Activated B cell treated with CpG ODN at 0.5 μM for 24 hours (primary cell): ENCODE data around the gene NDUFV3. TPM values are rescaled to one million over a fixed set of nuclear protein-coding genes. Genes with fewer than 3 reads are reported as not detected.
"Not testable (repeated sequence)": the region's sequence is repeated elsewhere in the genome, so short reads cannot be mapped to it uniquely, and the experiment has no call there.

Experiments used
- ATAC-seq: fragments of 200-7000 bp; cut with Tn5 transposase; one replicate; pipeline ENCODE4 v1.10.0; 2021; ENCODE audit warnings: low read depth, mild to moderate bottlenecking, moderate library complexity
- CTCF ChIA-PET: fragments of 350-600 bp; sonication (Branson Sonifier 250); formaldehyde crosslinking; loops from one replicate; lab custom pipeline; 2021; ENCODE audit warnings: antibody characterized with exemption; lab: Charles Lee
- POLR2A ChIA-PET: fragments of 350-600 bp; sonication (Branson Sonifier 250); formaldehyde crosslinking; loops from one replicate; lab custom pipeline; 2021; ENCODE audit warnings: antibody characterized with exemption; lab: Charles Lee
- DNase-seq: peaks from one replicate; pipeline ENCODE4 v3.0.0; 2022
- H3K27ac Mint-ChIP-seq: one replicate; pipeline ENCODE4 v1.8.0; 2020; ENCODE audit warnings: mixed read lengths
- H3K27me3 Mint-ChIP-seq: one replicate; pipeline ENCODE4 v1.8.0; 2021; ENCODE audit warnings: mixed read lengths
- H3K36me3 Mint-ChIP-seq: one replicate; pipeline ENCODE4 v1.8.0; 2021; ENCODE audit warnings: low read depth, mixed read lengths
- H3K4me1 Mint-ChIP-seq: one replicate; pipeline ENCODE4 v1.8.0; 2021; ENCODE audit warnings: mixed read lengths
- H3K4me3 Mint-ChIP-seq: one replicate; pipeline ENCODE4 v1.8.0; 2020; ENCODE audit warnings: mild to moderate bottlenecking, mixed read lengths
- H3K9me3 Mint-ChIP-seq: one replicate; pipeline ENCODE4 v1.8.0; 2020; ENCODE audit warnings: mixed read lengths
- intact Hi-C: fragments of 100-400 bp; cut with micrococcal nuclease; formaldehyde crosslinking; loops from one replicate; pipeline ENCODE4 v1.15.1; 2024
- total RNA-seq: library from RNA; stranded (reverse); gene quantifications from 2 replicates; pipeline ENCODE4 v1.2.3, GENCODE V29; 2022
- TF ChIP-seq, protein P1 (sequence below): fragments of 200-600 bp; IDR thresholded peaks from one replicate; pipeline ENCODE4 v1.8.0; 2022; ENCODE audit warnings: antibody characterized with exemption, mild to moderate bottlenecking

NDUFV3 gene
- total RNA-seq, 1 donor from 2014 or later = 27.1 TPM

DNA sequence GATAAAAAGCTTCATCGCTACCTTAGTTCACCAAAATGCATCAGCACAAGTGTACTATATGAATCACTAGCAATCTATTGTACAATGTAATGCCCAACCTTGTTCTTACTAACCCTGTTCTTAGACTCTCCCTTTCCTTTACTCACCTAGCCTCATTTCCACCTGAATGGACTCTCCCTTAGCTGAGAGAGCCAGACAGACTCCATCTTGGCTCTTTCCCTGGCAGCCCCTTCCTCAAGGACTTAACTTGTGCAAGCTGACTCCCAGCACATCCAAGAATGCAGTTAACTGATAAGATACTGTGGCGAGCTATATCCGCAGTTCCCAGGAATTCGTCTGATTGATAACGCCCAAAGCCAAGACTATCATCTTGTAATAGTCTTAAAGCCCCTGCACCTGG, 43.3 kb downstream of the NDUFV3 start:
- DNase-seq, H3K4me3 Mint-ChIP-seq, POLR2A ChIA-PET, CTCF ChIA-PET, intact Hi-C loops, H3K9me3 Mint-ChIP-seq, H3K36me3 Mint-ChIP-seq, H3K27ac Mint-ChIP-seq, H3K27me3 Mint-ChIP-seq, ATAC-seq: not testable (repeated sequence)
- H3K4me1 Mint-ChIP-seq = peaks cover 18% of the 10 kb centered on the region

DNA sequence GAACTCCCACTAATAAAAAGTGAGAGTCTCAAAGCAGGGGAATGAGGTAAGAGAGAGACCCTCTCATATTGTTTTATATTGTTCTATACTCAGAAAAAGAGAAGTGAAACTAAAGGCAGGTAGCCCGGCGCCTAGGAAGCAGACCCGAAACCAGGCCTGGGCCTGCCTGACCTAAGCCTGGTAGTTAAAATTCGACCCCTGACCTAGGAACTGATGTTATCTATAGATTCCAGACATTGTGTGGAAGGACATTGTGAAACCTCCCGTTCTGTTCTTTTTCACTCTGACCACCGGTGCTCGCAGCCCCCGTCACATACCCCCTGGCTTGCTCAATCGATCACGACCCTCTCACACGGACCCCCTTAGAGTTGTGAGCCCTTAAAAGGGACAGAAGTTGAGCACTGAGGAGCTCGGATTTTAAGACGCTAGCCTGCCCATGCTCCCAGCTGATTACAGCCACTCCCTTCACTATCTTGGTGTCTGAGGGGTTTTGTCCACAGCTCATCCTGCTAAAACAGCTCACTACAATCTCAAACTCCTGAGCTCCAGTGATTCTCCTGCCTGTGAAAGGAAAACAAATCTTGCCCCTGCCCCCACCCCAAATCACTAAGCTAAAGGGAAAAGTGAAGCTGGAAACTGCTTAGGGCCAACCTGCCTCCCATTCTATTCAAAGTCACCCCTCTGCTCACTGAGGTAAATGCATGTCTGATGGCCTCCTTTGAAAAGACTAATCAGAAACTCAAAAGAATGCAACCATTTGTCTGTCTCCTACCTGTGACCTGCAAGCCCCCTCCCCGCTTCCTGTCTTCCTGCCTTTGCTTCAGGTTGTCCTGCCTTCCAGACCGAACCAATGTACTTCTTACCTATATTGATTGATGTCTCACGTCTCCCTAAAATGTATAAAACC, 44.2 kb downstream of the NDUFV3 start:
- H3K4me3 Mint-ChIP-seq, H3K9me3 Mint-ChIP-seq: not testable (repeated sequence)
- H3K27ac Mint-ChIP-seq = peak overlapping the region; percentile 33

DNA sequence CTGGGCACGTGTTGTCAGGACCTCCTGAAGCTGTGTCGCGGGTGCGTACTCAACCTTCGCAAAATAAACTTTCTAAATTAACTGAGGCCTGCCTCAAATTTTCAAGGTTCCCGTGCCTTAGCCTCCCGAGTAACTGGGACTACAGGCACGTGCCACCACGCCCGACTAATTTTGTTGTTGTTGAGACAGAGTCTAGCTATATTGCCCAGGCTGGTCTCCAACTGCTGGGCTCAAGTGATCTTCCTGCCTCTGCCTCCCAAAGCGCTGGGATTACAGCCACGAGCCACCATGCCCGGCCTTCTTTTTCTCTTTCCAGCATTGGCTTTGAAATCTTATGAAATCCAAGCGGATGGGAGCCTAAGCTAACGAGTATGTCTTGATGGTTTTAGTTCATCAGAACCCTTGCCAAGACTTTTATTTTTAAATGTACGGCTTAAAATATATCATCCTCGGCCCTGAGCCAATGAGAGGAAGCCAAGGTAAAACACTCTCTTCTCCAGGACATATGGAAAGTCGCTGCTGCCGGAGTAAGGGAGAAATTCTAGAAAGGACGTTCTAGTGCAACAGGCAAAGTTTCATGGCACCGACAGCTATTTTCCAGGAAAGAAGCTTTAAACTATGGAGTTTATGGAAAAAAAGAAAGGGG, 45.0 kb downstream of the NDUFV3 start:
- TF ChIP-seq, protein P1, sequence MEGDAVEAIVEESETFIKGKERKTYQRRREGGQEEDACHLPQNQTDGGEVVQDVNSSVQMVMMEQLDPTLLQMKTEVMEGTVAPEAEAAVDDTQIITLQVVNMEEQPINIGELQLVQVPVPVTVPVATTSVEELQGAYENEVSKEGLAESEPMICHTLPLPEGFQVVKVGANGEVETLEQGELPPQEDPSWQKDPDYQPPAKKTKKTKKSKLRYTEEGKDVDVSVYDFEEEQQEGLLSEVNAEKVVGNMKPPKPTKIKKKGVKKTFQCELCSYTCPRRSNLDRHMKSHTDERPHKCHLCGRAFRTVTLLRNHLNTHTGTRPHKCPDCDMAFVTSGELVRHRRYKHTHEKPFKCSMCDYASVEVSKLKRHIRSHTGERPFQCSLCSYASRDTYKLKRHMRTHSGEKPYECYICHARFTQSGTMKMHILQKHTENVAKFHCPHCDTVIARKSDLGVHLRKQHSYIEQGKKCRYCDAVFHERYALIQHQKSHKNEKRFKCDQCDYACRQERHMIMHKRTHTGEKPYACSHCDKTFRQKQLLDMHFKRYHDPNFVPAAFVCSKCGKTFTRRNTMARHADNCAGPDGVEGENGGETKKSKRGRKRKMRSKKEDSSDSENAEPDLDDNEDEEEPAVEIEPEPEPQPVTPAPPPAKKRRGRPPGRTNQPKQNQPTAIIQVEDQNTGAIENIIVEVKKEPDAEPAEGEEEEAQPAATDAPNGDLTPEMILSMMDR = no peak
- Mint-ChIP-seq H3K4me3 (no peak overlapping the region), H3K9me3 (no peaks in the 10 kb centered on the region), H3K27me3 (no peaks in the 10 kb centered on the region), H3K36me3 (no peaks in the 10 kb centered on the region), H3K4me1 (peaks cover 12% of the 10 kb centered on the region), H3K27ac (no peak overlapping the region)
- no peak for ATAC-seq
- CTCF ChIA-PET = no interaction called here
- DNase-seq = no peak
- intact Hi-C loops = no loop called here
- POLR2A ChIA-PET = no interaction called here

More for the DNA sequence above, 44.2 kb downstream of the NDUFV3 start:
- H3K27me3 Mint-ChIP-seq, CTCF ChIA-PET, ATAC-seq, DNase-seq, H3K36me3 Mint-ChIP-seq, POLR2A ChIA-PET, intact Hi-C loops: not testable (repeated sequence)
- peaks cover 12% of the 10 kb centered on the region for H3K4me1 Mint-ChIP-seq

DNA sequence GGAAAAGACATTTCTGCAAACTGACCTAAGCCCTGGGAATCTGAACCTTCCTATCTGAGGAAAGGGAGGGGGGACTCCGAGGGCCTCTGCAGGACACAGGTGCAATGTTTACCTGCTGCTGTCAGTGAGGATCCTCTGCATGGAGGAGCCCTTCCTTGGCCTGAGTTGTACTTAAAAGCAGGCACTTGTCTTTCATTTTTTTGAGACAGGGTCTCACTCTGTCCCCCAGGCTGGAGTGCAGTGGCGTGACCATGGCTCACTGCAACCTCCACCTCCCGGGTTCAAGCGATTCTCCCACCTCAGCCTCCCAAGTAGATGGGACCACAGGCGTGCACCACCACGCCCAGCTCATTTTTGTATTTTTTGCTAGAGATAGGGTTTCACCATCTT, 45.5 kb downstream of the NDUFV3 start:
- H3K36me3 Mint-ChIP-seq, ATAC-seq, H3K27ac Mint-ChIP-seq, H3K27me3 Mint-ChIP-seq, DNase-seq, POLR2A ChIA-PET, CTCF ChIA-PET, H3K9me3 Mint-ChIP-seq, intact Hi-C loops, H3K4me3 Mint-ChIP-seq: not testable (repeated sequence)
- H3K4me1 Mint-ChIP-seq = peaks cover 12% of the 10 kb centered on the region

DNA sequence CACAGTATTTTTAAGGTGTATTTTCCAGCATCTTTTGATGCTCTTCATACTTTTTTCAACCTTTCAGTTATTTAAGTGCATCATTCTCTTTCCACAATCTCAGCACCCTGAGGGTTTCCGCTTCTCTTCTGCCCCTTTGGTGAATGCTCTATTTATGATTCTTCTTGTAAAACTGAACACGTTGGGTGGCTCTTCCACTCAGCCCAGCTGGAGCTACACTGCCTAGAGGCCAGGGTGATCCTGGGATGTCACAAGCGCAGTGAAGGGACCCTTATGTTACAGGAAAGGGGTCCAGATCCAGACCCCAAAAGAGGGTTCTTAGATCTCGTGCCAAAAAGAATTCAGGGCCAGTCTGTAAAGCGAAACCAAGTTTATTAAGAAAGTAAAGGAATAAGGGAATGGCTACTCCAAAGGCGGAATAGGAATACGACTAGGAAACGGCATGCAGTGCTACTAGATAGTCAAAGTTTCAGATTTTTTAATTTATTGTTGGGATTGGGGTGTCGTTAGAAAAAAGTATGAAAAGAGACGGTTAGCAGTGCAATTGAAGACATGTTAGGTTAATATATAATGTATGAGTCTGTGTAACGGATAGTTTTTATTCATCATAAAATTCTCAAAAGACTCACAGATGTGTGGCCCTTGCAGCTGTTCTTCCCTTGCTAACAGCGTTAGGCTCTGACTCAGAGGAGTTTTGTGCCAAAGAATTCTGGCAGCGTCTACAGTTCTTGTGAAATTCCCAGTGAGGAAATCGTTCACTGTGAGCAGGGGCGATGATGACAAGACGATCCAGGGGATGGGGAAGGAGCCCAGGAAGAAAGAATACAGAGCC, 46.7 kb downstream of the NDUFV3 start:
- H3K4me1 Mint-ChIP-seq = peaks cover 12% of the 10 kb centered on the region
- H3K27me3 Mint-ChIP-seq = no peaks in the 10 kb centered on the region
- no peak for ATAC-seq
- no peaks in the 10 kb centered on the region for H3K9me3 Mint-ChIP-seq
- H3K4me3 Mint-ChIP-seq = no peak overlapping the region
- no peak overlapping the region for H3K27ac Mint-ChIP-seq
- intact Hi-C loops = no loop called here
- POLR2A ChIA-PET = no interaction called here
- DNase-seq = no peak
- CTCF ChIA-PET = no interaction called here
- no peaks in the 10 kb centered on the region for H3K36me3 Mint-ChIP-seq
- TF ChIP-seq, protein P1 = no peak

DNA sequence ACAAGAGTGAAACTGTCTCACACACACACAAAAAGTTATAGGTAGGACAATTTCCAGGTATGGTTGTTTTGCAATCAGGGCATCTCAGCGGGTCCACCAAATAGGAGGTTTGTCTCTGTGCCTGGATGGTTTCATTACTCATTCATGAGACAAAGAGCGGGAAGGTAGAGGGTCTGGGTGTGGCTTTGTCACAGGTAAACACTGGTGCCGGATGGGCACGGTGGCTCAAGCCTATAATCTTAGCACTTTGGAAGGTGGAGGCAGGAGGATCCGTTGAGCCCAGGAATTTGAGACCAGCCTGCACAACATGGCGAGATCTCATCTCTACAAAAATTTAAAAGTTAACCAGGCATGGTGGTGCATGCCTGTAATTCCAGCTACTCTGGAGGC, 48.6 kb downstream of the NDUFV3 start:
- Mint-ChIP-seq H3K36me3 (no peaks in the 10 kb centered on the region), H3K27me3 (no peaks in the 10 kb centered on the region), H3K4me3 (no peak overlapping the region), H3K9me3 (no peaks in the 10 kb centered on the region), H3K4me1 (peaks cover 12% of the 10 kb centered on the region), H3K27ac (no peak overlapping the region)
- intact Hi-C loops = no loop called here
- ChIA-PET CTCF (no interaction called here), POLR2A (no interaction called here)
- ATAC-seq (no peak), DNase-seq (no peak)
- TF ChIP-seq, protein P1 = no peak
